Prostate gland (tissue), 2 donors: ENCODE results near the gene RGS19.

ENCODE experiments used
- POLR2A ChIP-seq: fragments of 450-650 bp; IDR thresholded peaks from one replicate; pipeline ENCODE4 v1.6.1; 2016; ENCODE audit warnings: antibody characterized with exemption, mild to moderate bottlenecking
- POLR2AphosphoS5 ChIP-seq: sonication (generic); formaldehyde crosslinking; IDR thresholded peaks from one replicate; pipeline ENCODE4 v1.6.1; 2017; ENCODE audit warnings: antibody characterized with exemption
- TF ChIP-seq, protein P1 (sequence below), 4 experiments: fragments of 200-600 bp in 2 of 4; fragments of 450-650 bp in 2 of 4; sonication (generic) in 2 of 4; IDR thresholded peaks; 1 replicate in 3 of 4; 2 replicates in 1 of 4; pipeline ENCODE4 v1.5.1; 2016 to 2019; ENCODE audit warnings: antibody characterized with exemption in 4 of 4, mild to moderate bottlenecking in 2 of 4, moderate library complexity in 2 of 4

DNA sequence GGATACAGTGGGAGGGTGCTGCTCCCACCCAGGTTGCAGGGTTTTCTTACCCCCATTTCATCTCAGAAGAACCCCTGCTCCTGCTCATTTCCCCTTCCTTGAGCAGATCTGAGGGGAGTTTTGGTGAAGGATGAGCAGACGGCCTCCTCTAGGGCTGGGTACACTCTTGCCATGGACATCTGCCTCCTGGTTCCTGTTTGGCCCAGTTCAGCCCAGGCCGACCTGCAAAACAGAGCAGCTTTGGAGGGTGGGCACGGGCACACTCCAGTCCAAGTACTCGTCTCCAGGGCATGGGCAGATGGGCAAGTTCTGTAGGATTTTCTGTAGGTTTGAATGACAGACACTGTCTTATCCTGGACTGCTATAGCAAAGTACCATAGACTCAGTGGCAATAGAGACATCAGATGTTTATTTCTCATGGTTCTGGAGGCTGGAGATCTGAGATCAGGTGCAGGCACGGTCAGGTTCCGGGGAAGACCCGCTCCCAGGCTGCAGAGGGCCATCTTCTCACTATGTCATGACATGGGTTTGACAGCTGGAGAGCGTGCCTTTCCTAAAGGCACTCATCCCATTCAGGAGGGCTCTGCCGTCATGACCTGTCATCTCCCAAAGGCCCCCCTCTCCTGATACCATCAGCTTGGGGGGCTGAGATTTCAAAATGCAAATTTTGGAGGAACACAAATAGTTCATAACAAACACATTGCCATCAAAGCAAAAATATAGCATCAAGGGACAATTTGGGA lies 21.8 kb upstream of the RGS19 start:
- TF ChIP-seq POLR2A (no peak), POLR2AphosphoS5 (no peak)
- TF ChIP-seq, protein P1, sequence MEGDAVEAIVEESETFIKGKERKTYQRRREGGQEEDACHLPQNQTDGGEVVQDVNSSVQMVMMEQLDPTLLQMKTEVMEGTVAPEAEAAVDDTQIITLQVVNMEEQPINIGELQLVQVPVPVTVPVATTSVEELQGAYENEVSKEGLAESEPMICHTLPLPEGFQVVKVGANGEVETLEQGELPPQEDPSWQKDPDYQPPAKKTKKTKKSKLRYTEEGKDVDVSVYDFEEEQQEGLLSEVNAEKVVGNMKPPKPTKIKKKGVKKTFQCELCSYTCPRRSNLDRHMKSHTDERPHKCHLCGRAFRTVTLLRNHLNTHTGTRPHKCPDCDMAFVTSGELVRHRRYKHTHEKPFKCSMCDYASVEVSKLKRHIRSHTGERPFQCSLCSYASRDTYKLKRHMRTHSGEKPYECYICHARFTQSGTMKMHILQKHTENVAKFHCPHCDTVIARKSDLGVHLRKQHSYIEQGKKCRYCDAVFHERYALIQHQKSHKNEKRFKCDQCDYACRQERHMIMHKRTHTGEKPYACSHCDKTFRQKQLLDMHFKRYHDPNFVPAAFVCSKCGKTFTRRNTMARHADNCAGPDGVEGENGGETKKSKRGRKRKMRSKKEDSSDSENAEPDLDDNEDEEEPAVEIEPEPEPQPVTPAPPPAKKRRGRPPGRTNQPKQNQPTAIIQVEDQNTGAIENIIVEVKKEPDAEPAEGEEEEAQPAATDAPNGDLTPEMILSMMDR (IDR thresholded peaks at IDR 0.05) = no peak
